ENCODE data around the gene CPAMD8. TPM values are rescaled to one million over a fixed set of nuclear protein-coding genes. Genes with fewer than 3 reads are reported as not detected.
A peak's percentile ranks its signal among the peaks of the same experiment; 100 is the strongest.

CPAMD8 gene
- total RNA-seq, 2 donors from 2014 or later: 134 to 216 TPM

- no peaks in the 10 kb centered on the region for H3K27me3 ChIP-seq (replicated peaks; ENCODE audit: insufficient read depth)
- no peaks in the 10 kb centered on the region for H3K36me3 ChIP-seq
- H3K4me1 ChIP-seq (replicated peaks): no peaks in the 10 kb centered on the region
- H3K9me3 ChIP-seq: no peaks in the 10 kb centered on the region
- H3K27ac ChIP-seq: no peak overlapping the region
- H3K4me3 ChIP-seq: no peak overlapping the region
- peak; percentile 21 for TF ChIP-seq POLR2AphosphoS5 (IDR thresholded peaks at IDR 0.05)
- TF ChIP-seq POLR2A (IDR thresholded peaks at IDR 0.05): no peak
- no peak for DNase-seq (ENCODE audit: low spot score)
- intact Hi-C loops (cut with DNase I): no loop called here
- 73% methylated on average over 7 of the region's 7 CpGs for WGBS
Observed at GRCh38 chr19:17061691-17062090, 35.1 kb upstream of the CPAMD8 start.

DNA sequence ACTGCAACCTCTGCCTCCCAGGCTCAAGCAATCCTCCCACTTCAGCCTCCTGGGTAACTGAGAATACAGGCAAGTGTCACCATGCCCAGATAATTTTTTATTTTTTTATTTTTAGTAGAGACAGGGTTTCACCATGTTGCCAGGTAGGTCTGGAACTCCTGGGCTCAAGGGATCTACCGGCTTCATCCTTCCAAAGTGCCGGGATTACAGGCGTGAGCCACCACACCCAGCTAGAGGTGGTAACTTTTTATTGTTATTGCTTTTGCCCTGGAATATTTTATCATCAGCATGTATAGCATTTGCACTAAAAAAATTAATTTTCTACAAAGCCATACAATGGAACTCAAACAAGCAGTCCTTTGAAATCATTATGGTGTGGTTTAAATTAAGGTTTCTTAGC lies 34.6 kb upstream of the CPAMD8 start:
- intact Hi-C loops (cut with DNase I): no loop called here
- no peak for TF ChIP-seq POLR2AphosphoS5 (IDR thresholded peaks at IDR 0.05)
- TF ChIP-seq, protein P1, sequence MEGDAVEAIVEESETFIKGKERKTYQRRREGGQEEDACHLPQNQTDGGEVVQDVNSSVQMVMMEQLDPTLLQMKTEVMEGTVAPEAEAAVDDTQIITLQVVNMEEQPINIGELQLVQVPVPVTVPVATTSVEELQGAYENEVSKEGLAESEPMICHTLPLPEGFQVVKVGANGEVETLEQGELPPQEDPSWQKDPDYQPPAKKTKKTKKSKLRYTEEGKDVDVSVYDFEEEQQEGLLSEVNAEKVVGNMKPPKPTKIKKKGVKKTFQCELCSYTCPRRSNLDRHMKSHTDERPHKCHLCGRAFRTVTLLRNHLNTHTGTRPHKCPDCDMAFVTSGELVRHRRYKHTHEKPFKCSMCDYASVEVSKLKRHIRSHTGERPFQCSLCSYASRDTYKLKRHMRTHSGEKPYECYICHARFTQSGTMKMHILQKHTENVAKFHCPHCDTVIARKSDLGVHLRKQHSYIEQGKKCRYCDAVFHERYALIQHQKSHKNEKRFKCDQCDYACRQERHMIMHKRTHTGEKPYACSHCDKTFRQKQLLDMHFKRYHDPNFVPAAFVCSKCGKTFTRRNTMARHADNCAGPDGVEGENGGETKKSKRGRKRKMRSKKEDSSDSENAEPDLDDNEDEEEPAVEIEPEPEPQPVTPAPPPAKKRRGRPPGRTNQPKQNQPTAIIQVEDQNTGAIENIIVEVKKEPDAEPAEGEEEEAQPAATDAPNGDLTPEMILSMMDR (IDR thresholded peaks at IDR 0.05): no peak
- no peak for TF ChIP-seq POLR2A (IDR thresholded peaks at IDR 0.05)
- H3K27ac ChIP-seq: no peak overlapping the region
- H3K9me3 ChIP-seq: no peaks in the 10 kb centered on the region
- H3K36me3 ChIP-seq: no peaks in the 10 kb centered on the region
- no peaks in the 10 kb centered on the region for H3K4me1 ChIP-seq (replicated peaks)
- no peak overlapping the region for H3K4me3 ChIP-seq
- 100% methylated on average over 3 of the region's 3 CpGs for WGBS
- DNase-seq (ENCODE audit: low spot score): no peak
- H3K27me3 ChIP-seq (replicated peaks; ENCODE audit: insufficient read depth): no peaks in the 10 kb centered on the region

- H3K4me3 ChIP-seq: no peak overlapping the region
- H3K9me3 ChIP-seq: no peaks in the 10 kb centered on the region
- intact Hi-C loops (cut with DNase I): no loop called here
- H3K4me1 ChIP-seq (replicated peaks): no peaks in the 10 kb centered on the region
- WGBS: 89% methylated on average over 3 of the region's 3 CpGs
- no peak for DNase-seq (ENCODE audit: low spot score)
- no peak overlapping the region for H3K27ac ChIP-seq
- H3K27me3 ChIP-seq (replicated peaks; ENCODE audit: insufficient read depth): no peaks in the 10 kb centered on the region
- no peaks in the 10 kb centered on the region for H3K36me3 ChIP-seq
- TF ChIP-seq POLR2A (IDR thresholded peaks at IDR 0.05) (no peak), POLR2AphosphoS5 (IDR thresholded peaks at IDR 0.05) (no peak)
- TF ChIP-seq, protein P1 (IDR thresholded peaks at IDR 0.05): no peak
Observed at GRCh38 chr19:17060802-17061201, 34.2 kb upstream of the CPAMD8 start.

DNA sequence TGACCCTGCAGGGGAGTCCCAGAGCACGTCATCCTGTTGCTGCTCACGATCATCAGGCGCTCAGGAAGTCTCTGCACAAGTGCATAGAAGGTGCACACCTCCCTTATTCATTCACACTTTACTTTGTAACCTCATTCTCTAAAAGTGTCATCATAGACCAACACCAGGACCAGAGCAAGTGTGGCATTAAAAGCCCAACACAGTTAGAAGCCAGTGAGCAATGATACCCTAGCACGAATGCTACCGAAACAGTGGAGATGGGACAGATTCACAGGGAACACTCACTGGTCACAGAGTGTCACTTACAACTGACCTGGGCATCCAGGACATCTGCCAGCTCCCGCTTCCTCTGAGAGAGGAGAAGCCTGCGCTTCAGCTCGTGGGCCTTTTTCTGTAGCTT lies 31.6 kb upstream of the CPAMD8 start:
- intact Hi-C loops (cut with DNase I): loop anchor here (10.0 kb wide), 1 partner anchor 343 kb away; the partner anchor contains the start of gene NWD1

DNA sequence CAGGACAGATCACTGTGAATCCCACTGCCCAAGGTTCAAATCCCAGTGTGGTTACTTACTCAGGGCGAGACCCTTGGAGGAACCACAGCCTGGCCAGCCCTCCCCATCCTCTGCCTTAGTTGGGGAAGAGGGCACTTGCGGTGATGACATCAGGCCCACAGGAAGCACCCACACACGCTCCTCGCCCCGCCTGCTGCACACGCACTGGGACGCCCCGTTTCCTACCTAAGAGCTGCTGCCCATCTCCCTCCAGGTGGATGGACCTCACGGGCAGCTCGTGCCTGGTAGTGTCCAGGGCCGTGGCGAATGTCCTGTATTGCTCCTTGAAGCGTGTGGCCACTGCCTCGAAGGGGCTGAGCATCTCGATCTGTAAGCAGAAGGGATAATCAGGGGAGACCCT lies 29.0 kb upstream of the CPAMD8 start:
- intact Hi-C loops (cut with DNase I): loop anchor here (10.0 kb wide), 1 partner anchor 341 kb away; the partner anchor contains the start of gene NWD1
- no peak overlapping the region for H3K27ac ChIP-seq
- no peak overlapping the region for H3K4me3 ChIP-seq
- H3K4me1 ChIP-seq (replicated peaks): no peaks in the 10 kb centered on the region
- no peaks in the 10 kb centered on the region for H3K9me3 ChIP-seq
- DNase-seq (ENCODE audit: low spot score): no peak
- no peaks in the 10 kb centered on the region for H3K36me3 ChIP-seq
- WGBS: 98% methylated on average over 15 of the region's 15 CpGs
- H3K27me3 ChIP-seq (replicated peaks; ENCODE audit: insufficient read depth): no peaks in the 10 kb centered on the region
- TF ChIP-seq, protein P1 (IDR thresholded peaks at IDR 0.05): no peak
- no peak for TF ChIP-seq POLR2AphosphoS5 (IDR thresholded peaks at IDR 0.05)
- TF ChIP-seq POLR2A (IDR thresholded peaks at IDR 0.05): no peak

More for the DNA sequence above, 31.6 kb upstream of the CPAMD8 start:
- WGBS: 98% methylated on average over 8 of the region's 8 CpGs
- Histone ChIP-seq H3K9me3 (no peaks in the 10 kb centered on the region), H3K4me1 (replicated peaks) (no peaks in the 10 kb centered on the region), H3K4me3 (no peak overlapping the region), H3K27ac (no peak overlapping the region), H3K27me3 (replicated peaks; ENCODE audit: insufficient read depth) (no peaks in the 10 kb centered on the region), H3K36me3 (no peaks in the 10 kb centered on the region)
- no peak for DNase-seq (ENCODE audit: low spot score)
- TF ChIP-seq POLR2AphosphoS5 (IDR thresholded peaks at IDR 0.05) (no peak), POLR2A (IDR thresholded peaks at IDR 0.05) (no peak)
- TF ChIP-seq, protein P1 (IDR thresholded peaks at IDR 0.05): no peak
